ENCODE results near the gene SMCO4. TPM values are rescaled to one million over a fixed set of nuclear protein-coding genes. Genes with fewer than 3 reads are reported as not detected.

Gene SMCO4
- total RNA-seq, 1 donor from 2014 or later, result 24.0 TPM

DNA sequence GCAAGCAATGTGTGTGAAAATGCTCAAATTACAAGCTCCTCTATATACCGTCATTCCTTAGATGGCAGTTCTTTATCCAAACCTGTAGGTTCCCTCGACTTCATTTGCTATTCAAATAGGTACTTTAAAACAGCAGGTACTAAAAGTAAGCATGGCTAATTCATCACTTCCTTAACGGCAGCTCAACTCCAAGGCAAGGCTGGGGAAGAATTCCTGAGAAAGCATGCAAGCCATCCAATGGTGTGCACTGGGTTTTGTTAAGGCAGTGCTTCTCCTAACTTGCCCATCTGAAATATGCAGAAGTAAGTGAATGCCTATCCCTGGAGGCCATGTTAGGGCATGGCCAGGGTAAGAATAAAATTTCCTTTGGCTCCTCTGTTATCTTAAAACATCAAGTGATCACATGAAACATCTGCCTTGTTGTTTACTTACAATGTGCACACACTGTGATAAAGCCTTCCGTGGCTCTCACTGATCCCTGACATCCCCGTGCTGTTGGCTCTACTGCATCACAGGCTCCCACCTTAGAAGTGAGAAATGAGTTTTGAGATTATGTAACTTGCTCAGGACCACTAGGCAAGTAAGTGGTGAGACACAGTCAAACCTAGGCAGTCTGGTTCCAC, 52.1 kb downstream of the SMCO4 start:
- no peaks in the 10 kb centered on the region for H3K9me3 Mint-ChIP-seq (ENCODE audit: low read depth)
- H3K27me3 Mint-ChIP-seq (ENCODE audit: low read depth), result no peaks in the 10 kb centered on the region
- H3K27ac Mint-ChIP-seq (ENCODE audit: unreplicated experiment), result no peak overlapping the region
- TF ChIP-seq, protein P1, sequence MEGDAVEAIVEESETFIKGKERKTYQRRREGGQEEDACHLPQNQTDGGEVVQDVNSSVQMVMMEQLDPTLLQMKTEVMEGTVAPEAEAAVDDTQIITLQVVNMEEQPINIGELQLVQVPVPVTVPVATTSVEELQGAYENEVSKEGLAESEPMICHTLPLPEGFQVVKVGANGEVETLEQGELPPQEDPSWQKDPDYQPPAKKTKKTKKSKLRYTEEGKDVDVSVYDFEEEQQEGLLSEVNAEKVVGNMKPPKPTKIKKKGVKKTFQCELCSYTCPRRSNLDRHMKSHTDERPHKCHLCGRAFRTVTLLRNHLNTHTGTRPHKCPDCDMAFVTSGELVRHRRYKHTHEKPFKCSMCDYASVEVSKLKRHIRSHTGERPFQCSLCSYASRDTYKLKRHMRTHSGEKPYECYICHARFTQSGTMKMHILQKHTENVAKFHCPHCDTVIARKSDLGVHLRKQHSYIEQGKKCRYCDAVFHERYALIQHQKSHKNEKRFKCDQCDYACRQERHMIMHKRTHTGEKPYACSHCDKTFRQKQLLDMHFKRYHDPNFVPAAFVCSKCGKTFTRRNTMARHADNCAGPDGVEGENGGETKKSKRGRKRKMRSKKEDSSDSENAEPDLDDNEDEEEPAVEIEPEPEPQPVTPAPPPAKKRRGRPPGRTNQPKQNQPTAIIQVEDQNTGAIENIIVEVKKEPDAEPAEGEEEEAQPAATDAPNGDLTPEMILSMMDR (IDR thresholded peaks at IDR 0.05), result no peak
- DNase-seq (ENCODE audit: low spot score), result no peak
- H3K4me1 Mint-ChIP-seq (ENCODE audit: low read depth), result peaks cover 36% of the 10 kb centered on the region
- H3K4me3 Mint-ChIP-seq (ENCODE audit: unreplicated experiment), result no peak overlapping the region
- H3K36me3 Mint-ChIP-seq (ENCODE audit: low read depth), result peaks cover 10% of the 10 kb centered on the region

DNA sequence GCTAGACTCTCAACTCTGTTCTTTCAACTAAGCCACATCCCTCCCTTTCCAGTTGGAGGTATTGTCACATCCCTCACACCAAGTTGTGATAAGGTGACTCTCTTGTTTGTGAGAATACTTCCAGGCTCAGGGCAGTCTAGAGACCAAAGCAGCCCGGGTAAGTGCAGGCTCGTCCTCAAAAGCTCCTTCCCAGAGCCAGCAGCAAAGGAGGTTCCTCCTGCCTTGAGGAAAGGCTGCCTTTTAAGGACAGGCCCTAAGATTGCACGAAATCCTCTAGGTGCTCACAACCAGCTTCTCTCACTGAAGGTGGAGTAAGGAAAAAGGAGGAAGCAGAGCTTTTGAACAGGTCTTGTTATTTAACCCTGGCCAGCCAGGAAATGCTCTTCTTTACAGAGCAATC, 53.4 kb downstream of the SMCO4 start:
- Mint-ChIP-seq H3K36me3 (ENCODE audit: low read depth) (peaks cover 5% of the 10 kb centered on the region), H3K4me1 (ENCODE audit: low read depth) (peaks cover 32% of the 10 kb centered on the region), H3K9me3 (ENCODE audit: low read depth) (no peaks in the 10 kb centered on the region), H3K4me3 (ENCODE audit: unreplicated experiment) (no peak overlapping the region), H3K27ac (ENCODE audit: unreplicated experiment) (no peak overlapping the region), H3K27me3 (ENCODE audit: low read depth) (no peaks in the 10 kb centered on the region)
- no peak for DNase-seq (ENCODE audit: low spot score)
- TF ChIP-seq, protein P1 (IDR thresholded peaks at IDR 0.05), result no peak

DNA sequence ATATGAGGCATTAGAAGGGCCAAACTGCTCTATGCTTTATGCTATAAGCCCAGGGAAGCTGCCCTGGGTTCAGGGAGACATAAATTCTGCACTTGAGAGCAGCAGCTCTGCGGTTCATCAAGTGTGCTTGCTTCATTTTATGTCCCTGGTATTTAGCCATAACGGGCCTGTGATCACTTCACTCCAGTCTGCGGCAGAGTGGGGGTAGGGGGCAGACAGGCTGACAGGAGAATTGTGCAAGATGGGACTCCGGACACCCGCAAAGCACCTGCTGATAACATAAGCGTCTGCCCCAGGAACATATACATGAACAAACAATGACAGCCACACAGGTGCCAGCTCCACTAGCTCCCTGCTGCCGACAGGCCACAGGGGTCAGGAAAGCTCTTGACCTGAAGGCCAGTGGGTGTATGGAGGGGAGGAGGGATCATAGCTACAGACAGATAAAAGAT, 56.1 kb downstream of the SMCO4 start:
- TF ChIP-seq, protein P1 (IDR thresholded peaks at IDR 0.05), result no peak
- H3K36me3 Mint-ChIP-seq (ENCODE audit: low read depth), result peaks cover 5% of the 10 kb centered on the region

DNA sequence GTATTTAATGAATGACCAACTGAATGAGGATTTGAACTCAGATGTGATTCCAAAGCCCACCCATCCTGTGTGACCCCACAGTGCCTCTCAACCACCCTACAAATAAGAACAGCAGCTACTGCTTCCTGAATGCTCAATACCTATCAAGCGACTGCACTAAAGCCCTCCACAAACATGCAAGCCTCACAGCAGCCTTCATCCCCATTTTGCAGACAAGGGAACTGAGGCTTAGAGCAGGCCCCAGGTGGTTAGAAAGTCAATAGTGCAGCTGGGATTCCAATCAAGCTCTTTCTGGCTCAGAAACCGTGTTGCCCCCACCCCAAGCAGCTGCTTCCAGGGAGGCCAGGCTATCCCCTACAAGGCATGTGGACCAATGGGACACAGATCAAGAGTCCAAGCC, 57.2 kb downstream of the SMCO4 start:
- DNase-seq (ENCODE audit: low spot score), result no peak
- no peak overlapping the region for H3K4me3 Mint-ChIP-seq (ENCODE audit: unreplicated experiment)
- H3K36me3 Mint-ChIP-seq (ENCODE audit: low read depth), result peaks cover 8% of the 10 kb centered on the region
- TF ChIP-seq, protein P1 (IDR thresholded peaks at IDR 0.05), result no peak
- H3K27me3 Mint-ChIP-seq (ENCODE audit: low read depth), result no peaks in the 10 kb centered on the region
- no peak overlapping the region for H3K27ac Mint-ChIP-seq (ENCODE audit: unreplicated experiment)
- no peaks in the 10 kb centered on the region for H3K9me3 Mint-ChIP-seq (ENCODE audit: low read depth)
- H3K4me1 Mint-ChIP-seq (ENCODE audit: low read depth), result peaks cover 28% of the 10 kb centered on the region

More for the DNA sequence above, 56.1 kb downstream of the SMCO4 start:
- Mint-ChIP-seq H3K27ac (ENCODE audit: unreplicated experiment) (no peak overlapping the region), H3K4me3 (ENCODE audit: unreplicated experiment) (no peak overlapping the region), H3K9me3 (ENCODE audit: low read depth) (no peaks in the 10 kb centered on the region), H3K27me3 (ENCODE audit: low read depth) (no peaks in the 10 kb centered on the region), H3K4me1 (ENCODE audit: low read depth) (peaks cover 31% of the 10 kb centered on the region)
- no peak for DNase-seq (ENCODE audit: low spot score)

DNA sequence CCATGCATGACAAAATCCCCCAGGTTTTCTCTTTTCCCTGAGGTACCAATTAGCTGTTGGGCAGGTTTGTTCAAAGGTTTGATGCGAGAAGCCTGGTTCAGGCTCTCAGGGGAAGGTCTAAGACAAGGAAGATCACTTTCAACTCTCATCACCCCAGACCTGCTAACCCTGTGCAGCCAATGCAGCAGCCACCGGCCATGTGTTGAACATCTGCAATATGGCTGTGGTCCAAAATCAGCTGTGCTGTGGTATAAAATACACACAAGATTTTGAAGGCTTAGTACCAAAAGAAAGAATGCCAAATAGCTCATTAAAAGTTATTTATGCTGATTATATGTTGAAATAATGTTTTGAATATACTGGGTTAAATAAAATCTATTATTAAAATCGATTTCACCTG, 58.5 kb downstream of the SMCO4 start:
- no peak for DNase-seq (ENCODE audit: low spot score)
- Mint-ChIP-seq H3K4me3 (ENCODE audit: unreplicated experiment) (no peak overlapping the region), H3K36me3 (ENCODE audit: low read depth) (peaks cover 8% of the 10 kb centered on the region), H3K9me3 (ENCODE audit: low read depth) (no peaks in the 10 kb centered on the region), H3K27me3 (ENCODE audit: low read depth) (no peaks in the 10 kb centered on the region), H3K27ac (ENCODE audit: unreplicated experiment) (no peak overlapping the region), H3K4me1 (ENCODE audit: low read depth) (peaks cover 25% of the 10 kb centered on the region)
- TF ChIP-seq, protein P1 (IDR thresholded peaks at IDR 0.05), result no peak

Measured in chondrocyte (in vitro differentiated cells).